CD4-positive, alpha-beta T cell treated with Interleukin-1 beta for 1 hour (primary cell): ENCODE data around the gene KDM5B.

Experiments used
- DNase-seq, 2 donors: peaks; one replicate each; pipeline ENCODE4 v3.0.0-alpha.2; 2020 to 2022

The KDM5B gene

DNA sequence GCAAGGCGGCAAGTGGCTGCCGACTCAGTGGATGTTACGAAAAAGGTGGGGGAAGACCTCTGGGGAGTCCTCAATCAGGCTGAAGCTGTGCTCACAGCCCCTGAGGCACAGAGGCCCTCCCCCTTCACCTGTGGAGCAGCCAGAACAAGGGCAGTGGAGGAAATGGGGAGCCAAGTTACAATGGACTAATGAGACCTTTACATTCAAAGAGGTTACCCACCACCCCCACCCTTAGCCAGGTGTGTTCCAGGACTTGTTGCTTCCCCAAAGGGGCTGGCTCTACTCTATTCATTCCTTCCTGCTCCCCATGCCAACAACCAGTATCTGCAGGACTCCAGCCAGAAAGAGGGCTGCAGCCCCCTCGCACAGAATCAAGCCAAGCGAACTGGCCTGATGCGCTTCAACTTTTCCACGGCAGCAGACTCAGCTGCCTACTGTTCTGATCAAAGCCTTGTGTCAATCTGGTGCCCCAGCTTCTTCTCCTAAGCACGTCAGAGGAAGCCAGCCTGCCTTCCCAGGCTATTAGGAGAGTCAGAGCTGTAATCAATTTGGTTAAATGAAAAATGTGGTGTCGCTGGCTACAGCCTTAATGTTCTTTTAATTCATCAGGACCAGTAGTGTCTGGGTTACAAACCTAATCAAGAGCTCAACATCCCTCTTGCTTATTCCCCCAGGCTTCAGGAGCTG is 96.1 kb downstream of the KDM5B start:
- DNase-seq: no peak

DNA sequence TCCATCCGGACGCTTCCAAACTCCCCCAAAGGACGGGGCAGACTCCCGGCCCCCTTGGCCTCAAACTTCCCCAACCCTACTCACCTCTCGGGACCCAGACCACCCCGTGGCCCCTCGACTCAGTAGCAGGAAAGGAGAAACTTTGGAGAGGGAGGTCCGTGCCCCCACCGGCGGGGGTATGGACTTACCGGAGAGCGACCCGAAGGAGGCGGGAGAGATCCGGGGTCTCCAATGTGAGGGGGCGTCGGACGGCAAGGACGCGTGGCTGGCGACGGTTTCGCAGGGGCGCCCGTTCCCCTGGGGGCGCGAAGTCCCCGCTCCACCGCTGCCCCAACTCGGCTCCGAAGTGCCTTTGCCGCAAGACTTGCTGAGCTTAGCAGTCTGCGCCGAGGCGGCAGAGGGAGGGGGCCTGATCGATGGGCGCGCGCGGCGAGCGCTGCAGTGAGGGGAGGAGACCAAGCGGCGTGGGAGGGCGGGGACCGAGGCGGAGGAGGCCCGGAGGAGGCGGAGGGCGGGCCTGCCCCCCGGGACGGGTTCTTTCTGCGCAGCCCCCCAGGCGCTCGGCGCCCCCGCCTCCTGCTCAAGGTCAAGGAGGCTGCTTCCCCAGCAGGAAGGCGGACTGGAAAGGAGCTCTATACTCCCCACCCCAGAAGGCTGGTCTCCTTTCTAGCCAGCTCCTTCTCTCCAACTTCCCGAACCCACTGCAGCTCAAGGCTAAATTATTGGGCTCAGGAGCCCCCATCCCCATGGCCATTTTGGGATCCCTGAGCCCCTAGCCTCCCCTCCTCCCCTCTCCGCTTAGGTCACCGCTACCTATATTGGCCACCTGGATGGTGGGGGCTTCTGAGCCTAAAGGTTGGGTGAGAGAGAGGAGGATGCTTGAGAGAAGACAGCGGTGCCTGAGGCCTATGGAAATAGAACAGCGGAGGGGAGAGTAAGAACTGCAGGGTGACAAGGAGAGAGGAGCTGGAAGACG is 97.9 kb downstream of the KDM5B start, which contains the start of gene SYT2:
Gene SYT2, minus strand, starts transcription at position 385 of the 976 bp plus-strand sequence. CDS start 104,682 bp downstream, outside the sequence.
- DNase-seq: no peak

DNA sequence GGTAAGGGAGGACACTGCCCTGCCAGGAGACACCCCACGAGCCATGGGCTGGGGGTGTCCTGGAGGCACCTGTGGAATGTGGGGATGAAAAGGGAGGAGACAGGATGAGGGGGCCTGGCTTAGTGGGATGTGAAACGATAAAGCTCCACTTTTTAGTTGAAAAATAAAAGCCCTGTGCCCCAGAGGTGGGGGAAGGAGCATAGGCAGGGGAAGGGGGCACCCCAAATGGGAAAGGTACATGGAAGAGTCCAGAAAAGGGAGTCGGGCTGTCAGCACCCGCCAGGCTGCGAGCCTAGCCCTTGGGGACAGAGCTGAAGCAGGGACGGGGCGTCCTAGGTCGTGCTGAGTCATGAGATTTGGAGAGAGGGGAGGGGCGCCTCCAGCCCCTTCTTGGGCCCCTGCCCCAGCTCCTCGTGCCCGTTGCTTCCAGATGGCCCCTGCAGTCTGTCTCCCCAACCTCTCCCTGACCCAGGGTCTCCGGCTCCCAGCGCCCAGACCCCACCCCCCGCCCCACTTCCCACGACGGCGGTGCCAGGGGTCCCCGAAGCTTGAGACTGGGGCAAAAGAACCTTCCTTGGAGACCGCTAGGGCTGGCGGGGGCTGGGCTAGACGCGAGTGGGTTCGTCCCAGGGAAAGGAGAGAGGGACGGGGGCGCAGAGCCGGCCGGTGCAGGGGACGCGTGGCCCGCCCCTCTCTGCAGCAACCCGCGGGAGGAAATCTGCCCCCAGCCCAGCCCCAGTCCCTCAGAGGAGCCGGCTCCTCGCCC is 98.8 kb downstream of the KDM5B start:
- DNase-seq: no peak

DNA sequence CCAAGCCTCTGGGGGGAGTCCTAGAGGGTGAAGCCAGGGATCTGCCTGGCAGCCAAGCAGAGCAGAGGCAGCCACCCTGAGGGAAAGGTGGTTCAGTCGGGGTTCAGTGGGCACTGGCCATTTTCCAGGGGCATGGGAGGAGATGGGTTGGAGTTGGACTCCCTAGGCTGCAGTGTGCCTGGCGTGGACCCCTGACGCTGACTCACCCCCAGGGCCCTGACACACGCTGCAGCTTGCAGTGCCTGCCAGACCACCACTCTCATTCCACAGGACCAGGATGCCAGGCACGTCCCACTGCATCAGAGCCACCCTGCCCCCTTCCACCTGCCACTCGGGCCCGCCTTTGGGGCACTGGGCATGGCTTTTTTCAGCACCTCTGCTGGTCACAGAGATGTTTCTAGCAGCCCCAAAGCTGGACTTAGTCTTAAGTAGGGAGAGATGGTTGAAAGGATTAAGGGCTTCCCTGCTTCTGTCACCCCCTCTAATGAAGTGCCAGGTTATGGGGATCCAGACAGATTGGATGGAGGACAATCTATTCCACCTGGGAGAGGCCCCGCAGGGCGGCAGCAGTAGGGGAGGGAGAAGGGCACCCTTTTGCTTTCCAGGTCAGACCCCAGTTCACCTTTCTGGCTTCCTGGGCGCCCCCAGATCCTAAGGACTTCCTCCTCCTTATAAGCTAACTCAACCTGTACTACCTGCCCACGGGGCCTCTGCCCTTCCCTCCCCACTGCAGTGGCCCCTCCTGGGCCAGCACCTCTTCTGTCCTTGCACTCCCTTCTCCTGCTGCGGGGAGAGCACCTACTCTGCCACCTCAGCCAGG is 99.6 kb downstream of the KDM5B start:
- no peak for DNase-seq

DNA sequence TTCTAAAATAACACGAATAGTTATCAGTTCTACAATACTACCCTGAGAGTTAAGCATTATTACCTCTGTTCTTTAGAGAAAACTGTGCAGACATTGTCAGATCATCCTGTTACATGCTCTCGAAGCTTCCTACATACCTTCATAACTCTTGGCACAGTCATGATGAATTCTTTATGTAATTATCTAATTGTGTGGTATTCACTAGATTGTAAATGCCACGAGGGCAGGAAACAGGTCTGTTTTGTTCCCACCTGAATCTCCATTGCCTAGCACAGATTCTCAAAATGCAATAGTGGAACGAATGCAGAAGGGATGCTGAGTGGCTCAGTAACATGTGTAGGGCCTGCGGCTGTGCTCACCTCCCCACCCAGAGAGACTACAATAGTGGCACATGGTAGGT is 101.4 kb downstream of the KDM5B start:
- DNase-seq: no peak

DNA sequence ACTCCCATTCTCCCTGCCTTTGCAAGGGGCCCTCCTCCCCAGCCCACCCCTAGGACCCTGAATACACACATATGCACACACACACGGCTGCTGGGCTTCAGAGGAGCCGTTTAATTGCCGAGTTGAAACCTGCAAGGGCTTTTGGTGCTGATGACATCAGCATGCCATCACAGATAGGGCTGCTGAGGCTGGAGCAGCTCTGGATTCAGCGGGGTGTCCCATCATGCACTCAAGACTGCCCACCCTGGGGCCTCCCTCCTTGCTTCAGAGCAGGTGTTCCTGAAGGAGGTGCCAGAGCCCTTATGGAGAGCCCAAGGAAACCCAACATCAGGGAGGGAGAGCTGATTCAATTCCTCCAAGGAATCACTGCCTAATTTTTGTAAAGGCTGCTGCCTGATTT is 103.6 kb downstream of the KDM5B start:
- no peak for DNase-seq

DNA sequence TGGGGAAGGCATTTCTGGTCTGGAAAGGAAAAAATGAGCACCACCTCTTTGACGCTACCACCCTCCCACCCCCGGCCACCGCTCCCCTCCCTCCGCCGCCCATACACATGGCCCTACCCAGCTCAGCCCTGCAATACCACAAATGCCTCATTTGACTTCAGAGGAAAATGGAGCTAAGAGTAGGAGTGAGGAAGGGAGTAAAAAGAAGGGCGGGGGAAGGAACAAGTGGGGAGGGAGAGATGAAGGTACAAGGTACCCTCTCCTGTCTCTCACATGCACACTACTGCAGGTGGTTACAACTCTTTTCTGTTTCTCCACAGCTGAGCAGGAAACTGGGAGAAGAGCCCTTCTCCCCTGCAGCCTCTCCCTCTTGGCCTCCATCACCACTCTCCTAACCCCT is 105.0 kb downstream of the KDM5B start:
- DNase-seq: no peak

DNA sequence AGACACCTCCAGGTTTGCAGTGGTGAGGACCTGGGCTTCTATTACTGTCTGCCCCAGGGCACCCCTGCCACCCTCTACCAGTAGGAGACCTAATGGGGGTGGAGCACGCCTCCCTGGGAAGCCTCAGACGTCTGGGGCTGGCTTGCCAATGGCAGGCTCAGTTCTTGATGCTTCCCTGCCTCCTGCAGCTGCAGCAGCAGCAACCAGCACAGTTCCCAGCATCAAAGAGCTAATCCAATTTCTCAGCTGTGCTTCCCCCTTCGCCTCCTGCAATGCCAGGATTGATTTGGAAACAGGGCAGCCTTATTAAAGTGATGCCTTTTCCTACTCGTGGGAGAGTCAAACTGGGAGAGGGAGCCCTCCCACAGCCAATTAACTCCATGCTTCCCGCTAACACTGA is 106.1 kb downstream of the KDM5B start:
- DNase-seq: no peak

GRCh38 chr1:202701200-202701599 is 107.0 kb downstream of the KDM5B start:
- no peak for DNase-seq

GRCh38 chr1:202700061-202700460 is 108.2 kb downstream of the KDM5B start:
- DNase-seq: no peak

DNA sequence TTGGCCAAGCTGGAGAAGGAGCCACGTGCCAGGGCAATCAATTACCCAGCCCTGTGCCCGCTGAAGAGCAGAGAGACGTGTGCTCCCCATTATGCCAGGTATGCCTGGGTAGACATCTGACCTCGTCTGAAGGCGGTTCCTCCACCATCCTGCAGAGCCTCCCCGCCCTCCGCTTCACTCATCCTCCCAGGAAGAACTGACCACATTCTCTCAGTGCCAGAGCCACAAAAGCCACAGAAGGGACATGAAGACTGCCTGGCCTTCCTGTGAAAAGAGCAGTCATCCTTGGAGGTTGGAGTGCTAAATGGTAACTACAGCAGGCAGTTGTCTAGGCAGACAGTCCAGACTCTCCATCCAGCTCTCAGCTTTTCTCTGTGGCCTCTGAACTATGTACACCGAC is 109.9 kb downstream of the KDM5B start:
- DNase-seq: no peak

- DNase-seq: no peak
Observed at GRCh38 chr1:202697038-202697437, 111.2 kb downstream of the KDM5B start.

GRCh38 chr1:202694314-202694713 is 113.9 kb downstream of the KDM5B start:
- DNase-seq: no peak

DNA sequence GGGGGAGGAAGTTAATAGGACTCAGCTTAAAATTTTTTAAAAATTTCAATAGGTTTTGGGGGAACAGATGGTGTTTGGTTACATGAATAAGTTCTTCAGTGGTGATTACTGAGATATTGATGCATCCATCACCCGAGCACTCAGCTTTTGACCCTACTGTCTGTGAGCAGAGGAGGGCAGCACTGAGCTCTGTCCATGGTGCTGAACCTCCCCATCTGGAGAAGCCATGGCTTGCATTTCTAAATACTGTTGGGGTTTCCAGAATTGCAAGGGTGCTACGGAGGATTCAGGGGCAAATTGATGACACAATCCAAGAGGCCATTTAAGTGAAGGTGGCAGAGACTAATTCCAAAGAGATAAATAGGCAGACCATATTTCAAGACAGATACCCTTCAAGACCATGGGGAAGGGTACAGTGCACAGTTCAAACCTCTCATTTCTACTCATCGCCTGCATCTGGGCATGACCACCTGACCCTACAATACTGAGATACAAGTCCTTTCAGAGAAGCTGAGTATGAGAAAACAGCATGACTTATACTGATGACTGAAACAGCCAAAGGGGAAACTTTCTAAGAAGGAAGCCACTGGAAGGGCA is 115.2 kb downstream of the KDM5B start:
- peak; percentile 45 to 53 for DNase-seq

- DNase-seq: no peak
Observed at GRCh38 chr1:202691816-202692215, 116.4 kb downstream of the KDM5B start.

- DNase-seq: no peak
Observed at GRCh38 chr1:202689493-202690342, 118.5 kb downstream of the KDM5B start.

DNA sequence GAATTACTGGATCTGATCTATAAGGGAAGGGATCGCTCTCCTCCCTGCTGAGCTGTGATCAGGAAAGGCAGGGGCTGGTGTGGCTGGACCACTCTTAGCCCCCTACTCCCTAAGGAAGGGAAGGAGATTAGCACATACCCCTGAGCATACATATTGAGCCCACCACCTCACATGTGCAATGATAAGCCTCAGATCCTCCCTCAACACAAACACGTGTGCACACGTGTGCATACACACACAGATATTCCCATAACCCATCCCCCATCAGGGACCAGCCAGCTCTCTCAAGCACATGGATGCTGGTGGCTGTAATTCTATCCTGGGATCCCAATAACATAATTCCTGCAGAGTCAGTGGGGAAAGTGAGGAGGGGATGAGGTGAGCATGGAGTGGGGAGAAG is 119.1 kb downstream of the KDM5B start:
- no peak for DNase-seq

DNA sequence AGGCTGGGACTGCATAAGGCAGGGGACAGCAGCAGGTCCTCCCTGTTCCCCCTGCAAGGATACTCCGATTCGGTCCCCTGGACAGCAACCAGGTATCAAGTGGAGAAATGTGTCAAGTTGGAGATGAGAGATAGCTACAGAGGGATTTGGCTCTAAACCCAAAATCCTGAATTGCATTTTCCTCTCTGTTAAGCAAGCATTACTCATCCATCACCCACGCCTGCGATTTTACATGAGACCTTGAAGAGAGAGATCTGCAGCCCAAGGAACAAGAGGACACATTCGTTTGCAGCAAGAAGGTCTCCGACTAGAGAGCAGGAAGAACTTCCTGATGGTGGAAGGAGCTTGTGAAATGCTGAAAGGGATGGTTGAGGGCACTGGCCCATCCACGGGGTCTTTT is 119.8 kb downstream of the KDM5B start:
- no peak for DNase-seq

DNA sequence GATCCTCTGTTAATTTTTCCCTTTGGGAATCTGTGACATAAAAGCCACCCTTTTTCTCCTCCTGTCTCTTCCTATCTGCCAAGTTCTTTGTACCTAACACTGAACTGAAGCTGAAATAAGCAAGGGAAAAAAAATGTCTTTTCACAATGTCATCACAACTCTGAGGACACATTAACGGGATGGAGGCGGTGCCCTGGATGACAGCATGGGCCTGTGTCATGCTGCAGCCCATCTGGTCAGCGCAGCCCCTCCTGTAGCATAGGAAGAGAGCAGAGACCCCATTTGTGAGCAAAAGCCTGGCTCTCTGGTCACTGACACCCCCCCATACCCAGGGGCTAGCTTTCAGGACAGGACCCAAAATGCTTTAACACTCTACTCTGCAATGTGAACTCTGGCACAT is 120.4 kb downstream of the KDM5B start:
- DNase-seq: no peak

- DNase-seq: no peak
Observed at GRCh38 chr1:202687370-202687769, 120.9 kb downstream of the KDM5B start.

- no peak for DNase-seq
Observed at GRCh38 chr1:202685641-202686040, 122.6 kb downstream of the KDM5B start.
